DND-41 (cell line): ENCODE results near the gene COX18.

ENCODE experiments used
- EZH2 ChIP-seq: IDR thresholded peaks from 3 replicates; pipeline ENCODE4 v1.6.1; 2012; ENCODE audit warnings: borderline replicate concordance, low read depth, mild to moderate bottlenecking, moderate library complexity, low read length, inconsistent platforms; ENCODE audit not compliant: severe bottlenecking
- TF ChIP-seq, protein P1 (sequence below): IDR thresholded peaks from 2 replicates; pipeline ENCODE4 v1.5.1; 2012; ENCODE audit warnings: borderline replicate concordance, low read length, moderate library complexity, mild to moderate bottlenecking; ENCODE audit not compliant: poor library complexity, severe bottlenecking; ENCODE audit errors: extremely low read depth

DNA sequence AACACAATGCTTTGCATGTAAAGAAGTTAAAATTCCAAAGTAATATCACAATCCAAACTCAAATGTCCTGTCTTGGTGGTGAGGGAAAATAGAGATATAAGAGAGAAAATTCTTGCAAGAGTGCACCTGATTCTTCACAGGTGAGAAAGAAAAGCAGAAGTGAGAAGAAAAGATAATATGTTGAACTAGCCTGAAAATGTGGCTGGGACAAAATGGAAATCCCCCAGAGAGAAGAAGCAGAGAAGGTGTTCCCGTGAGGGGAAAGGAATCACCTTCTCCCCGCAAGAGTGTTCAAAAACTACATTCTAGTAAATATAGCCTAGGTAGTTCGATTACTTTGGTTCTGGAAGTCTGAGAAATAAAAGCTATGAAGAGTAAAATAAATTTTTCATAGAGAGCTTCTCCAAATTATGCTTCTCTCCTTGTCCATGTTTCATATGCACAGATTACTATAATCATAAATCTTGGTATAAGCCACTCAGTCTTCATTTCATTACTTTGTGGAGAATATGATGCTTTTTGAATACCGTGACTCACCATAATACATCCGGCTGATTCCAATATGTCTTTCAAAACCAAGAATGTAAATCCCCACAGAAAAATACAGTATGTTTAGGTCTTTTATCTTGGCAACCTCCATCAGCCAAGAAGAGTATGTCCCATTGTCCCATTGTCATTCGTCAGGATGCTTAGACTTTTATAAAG, 63.1 kb downstream of the COX18 start:
- no peak for TF ChIP-seq EZH2
- TF ChIP-seq, protein P1, sequence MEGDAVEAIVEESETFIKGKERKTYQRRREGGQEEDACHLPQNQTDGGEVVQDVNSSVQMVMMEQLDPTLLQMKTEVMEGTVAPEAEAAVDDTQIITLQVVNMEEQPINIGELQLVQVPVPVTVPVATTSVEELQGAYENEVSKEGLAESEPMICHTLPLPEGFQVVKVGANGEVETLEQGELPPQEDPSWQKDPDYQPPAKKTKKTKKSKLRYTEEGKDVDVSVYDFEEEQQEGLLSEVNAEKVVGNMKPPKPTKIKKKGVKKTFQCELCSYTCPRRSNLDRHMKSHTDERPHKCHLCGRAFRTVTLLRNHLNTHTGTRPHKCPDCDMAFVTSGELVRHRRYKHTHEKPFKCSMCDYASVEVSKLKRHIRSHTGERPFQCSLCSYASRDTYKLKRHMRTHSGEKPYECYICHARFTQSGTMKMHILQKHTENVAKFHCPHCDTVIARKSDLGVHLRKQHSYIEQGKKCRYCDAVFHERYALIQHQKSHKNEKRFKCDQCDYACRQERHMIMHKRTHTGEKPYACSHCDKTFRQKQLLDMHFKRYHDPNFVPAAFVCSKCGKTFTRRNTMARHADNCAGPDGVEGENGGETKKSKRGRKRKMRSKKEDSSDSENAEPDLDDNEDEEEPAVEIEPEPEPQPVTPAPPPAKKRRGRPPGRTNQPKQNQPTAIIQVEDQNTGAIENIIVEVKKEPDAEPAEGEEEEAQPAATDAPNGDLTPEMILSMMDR: no peak
